ENCODE data around the gene ALCAM. TPM values are rescaled to one million over a fixed set of nuclear protein-coding genes. Genes with fewer than 3 reads are reported as not detected.
"Not testable (repeated sequence)": the region's sequence is repeated elsewhere in the genome, so short reads cannot be mapped to it uniquely, and the experiment has no call there.

ALCAM gene
- total RNA-seq, 3 donors from 2014 or later = 12.6 to 23.7 (median 14.8) TPM

GRCh38 chr3:105385179-105385578 lies 18.5 kb downstream of the ALCAM start:
- ATAC-seq (no peak), DNase-seq (no peak)
- Histone ChIP-seq H3K4me1 (ENCODE audit: low read depth) (no peaks in the 10 kb centered on the region), H3K36me3 (ENCODE audit: low read depth) (no peaks in the 10 kb centered on the region), H3K9me3 (no peaks in the 10 kb centered on the region), H3K4me3 (no peak overlapping the region)
- no peak for TF ChIP-seq CTCF (IDR thresholded peaks at IDR 0.05)
- intact Hi-C loops (cut with DNase I, micrococcal nuclease) = no loop called here

- H3K36me3 ChIP-seq (ENCODE audit: low read depth) = no peaks in the 10 kb centered on the region
- no peak for DNase-seq
- no peak overlapping the region for H3K4me3 ChIP-seq
- no peak for ATAC-seq
- no peak for TF ChIP-seq CTCF (IDR thresholded peaks at IDR 0.05)
- intact Hi-C loops (cut with DNase I, micrococcal nuclease) = no loop called here
- peaks cover 6% of the 10 kb centered on the region for H3K9me3 ChIP-seq
- H3K4me1 ChIP-seq (ENCODE audit: low read depth) = no peaks in the 10 kb centered on the region
Observed at GRCh38 chr3:105385819-105386508, 19.3 kb downstream of the ALCAM start.

GRCh38 chr3:105387122-105387751 lies 20.5 kb downstream of the ALCAM start:
- Histone ChIP-seq H3K36me3 (ENCODE audit: low read depth) (no peaks in the 10 kb centered on the region), H3K4me1 (ENCODE audit: low read depth) (no peaks in the 10 kb centered on the region), H3K4me3 (no peak overlapping the region), H3K9me3 (peaks cover 9% of the 10 kb centered on the region)
- ATAC-seq (no peak), DNase-seq (no peak)
- TF ChIP-seq CTCF (IDR thresholded peaks at IDR 0.05) = no peak
- intact Hi-C loops (cut with DNase I, micrococcal nuclease) = no loop called here

GRCh38 chr3:105388176-105388575 lies 21.5 kb downstream of the ALCAM start:
- no peak for TF ChIP-seq CTCF (IDR thresholded peaks at IDR 0.05)
- peaks cover 14% of the 10 kb centered on the region for H3K9me3 ChIP-seq
- intact Hi-C loops (cut with DNase I, micrococcal nuclease) = no loop called here
- no peaks in the 10 kb centered on the region for H3K4me1 ChIP-seq (ENCODE audit: low read depth)
- no peaks in the 10 kb centered on the region for H3K36me3 ChIP-seq (ENCODE audit: low read depth)
- ATAC-seq (no peak), DNase-seq (no peak)
- no peak overlapping the region for H3K4me3 ChIP-seq

- intact Hi-C loops (cut with DNase I, micrococcal nuclease); H3K4me1 ChIP-seq (ENCODE audit: low read depth); ATAC-seq; DNase-seq; H3K4me3 ChIP-seq; H3K36me3 ChIP-seq (ENCODE audit: low read depth): not testable (repeated sequence)
- H3K9me3 ChIP-seq = peaks cover 14% of the 10 kb centered on the region
Observed at GRCh38 chr3:105389759-105390158, 23.1 kb downstream of the ALCAM start.

GRCh38 chr3:105392598-105392997 lies 25.9 kb downstream of the ALCAM start:
- peaks cover 14% of the 10 kb centered on the region for H3K9me3 ChIP-seq
- H3K4me1 ChIP-seq (ENCODE audit: low read depth); intact Hi-C loops (cut with DNase I, micrococcal nuclease); ATAC-seq; H3K36me3 ChIP-seq (ENCODE audit: low read depth); DNase-seq; H3K4me3 ChIP-seq: not testable (repeated sequence)
